GM10266 (cell line): ENCODE results near the gene STAMBP.
"Not testable (repeated sequence)": the region's sequence is repeated elsewhere in the genome, so short reads cannot be mapped to it uniquely, and the experiment has no call there.

ENCODE experiments used
- DNase-seq: peaks from one replicate; pipeline ENCODE4 v3.0.0; 2012; ENCODE audit errors: extremely low spot score
- CTCF ChIP-seq: IDR thresholded peaks from 2 replicates; pipeline ENCODE4 v1.5.1; 2012; ENCODE audit warnings: mild to moderate bottlenecking, low read depth; ENCODE audit not compliant: control insufficient read depth, insufficient read depth; ENCODE audit errors: missing control alignments

Gene STAMBP

GRCh38 chr2:73828818-73829570 lies at the start of gene STAMBP:
TSS of gene STAMBP (plus strand) at chr2:73828961. CDS start at chr2:73830857, 1,896 bp downstream.
- TF ChIP-seq CTCF: no peak
- peak; percentile 93 for DNase-seq

GRCh38 chr2:73779467-73780236 lies 49.1 kb upstream of the STAMBP start, which contains the start of gene DUSP11:
TSS of gene DUSP11 (minus strand) at chr2:73780103. CDS start at chr2:73779974, 129 bp downstream.
- peak; percentile 91 for TF ChIP-seq CTCF
- DNase-seq: peak; percentile 91

- no peak for TF ChIP-seq CTCF
- no peak for DNase-seq
Observed at GRCh38 chr2:73780237-73780582, 48.6 kb upstream of the STAMBP start.

- DNase-seq: not testable (repeated sequence)
Observed at GRCh38 chr2:73783402-73783801, 45.4 kb upstream of the STAMBP start.

GRCh38 chr2:73783883-73784282 lies 44.9 kb upstream of the STAMBP start, which contains the start of gene C2orf78:
TSS of gene C2orf78 (plus strand) at chr2:73784183. CDS start at chr2:73784310, 127 bp downstream.
- not testable (repeated sequence) for DNase-seq

GRCh38 chr2:73811878-73812277 lies 16.9 kb upstream of the STAMBP start:
- no peak for TF ChIP-seq CTCF
- DNase-seq: no peak

- no peak for DNase-seq
- no peak for TF ChIP-seq CTCF
Observed at GRCh38 chr2:73812635-73813034, 16.1 kb upstream of the STAMBP start.

- no peak for TF ChIP-seq CTCF
- no peak for DNase-seq
Observed at GRCh38 chr2:73818296-73818695, 10.5 kb upstream of the STAMBP start.
